ENCODE results near the gene G6PC1. TPM values are rescaled to one million over a fixed set of nuclear protein-coding genes. Genes with fewer than 3 reads are reported as not detected.
"Not testable (repeated sequence)": the region's sequence is repeated elsewhere in the genome, so short reads cannot be mapped to it uniquely, and the experiment has no call there.

Gene G6PC1
- total RNA-seq, 1 experiment from 2014 or later: not detected

DNA sequence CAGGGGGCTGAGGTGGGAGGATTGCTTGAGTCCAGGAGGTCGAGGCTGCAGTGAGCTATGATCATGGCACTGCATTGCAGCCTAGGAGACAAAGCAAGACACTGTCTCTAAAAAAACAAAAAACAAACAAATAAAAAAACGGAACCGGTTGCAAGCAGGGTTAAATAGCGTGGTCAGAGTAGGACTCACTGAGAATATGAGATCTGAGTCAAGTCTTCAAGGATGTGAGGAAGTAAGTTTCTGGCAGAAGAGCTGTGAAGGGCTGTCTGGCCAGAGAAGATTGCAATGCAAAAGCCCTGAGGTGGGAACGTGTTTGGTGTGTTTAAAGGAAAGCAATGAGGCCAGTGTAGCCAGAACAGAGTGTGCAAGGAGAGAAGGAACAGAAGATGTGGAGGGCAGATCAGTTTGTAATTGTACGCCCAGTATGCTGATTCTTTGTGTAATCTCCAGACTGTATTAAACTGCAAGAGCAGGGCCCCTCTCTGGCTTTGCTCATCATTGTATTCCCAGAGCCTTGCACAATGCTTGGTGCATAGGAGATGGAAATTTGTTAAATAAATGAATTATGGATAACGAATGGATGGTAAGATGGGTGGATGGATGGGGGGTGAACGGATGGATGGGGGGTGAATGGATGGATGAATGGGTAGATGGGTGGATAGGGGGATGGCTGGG, 6.3 kb downstream of the G6PC1 start:
- H3K9me3 ChIP-seq (ENCODE audit: low read length): no peaks in the 10 kb centered on the region
- no peaks in the 10 kb centered on the region for H3K27me3 ChIP-seq (ENCODE audit: low read length)
- H3K4me1 ChIP-seq (ENCODE audit: low read length): peaks cover 3% of the 10 kb centered on the region
- H3K27ac ChIP-seq (ENCODE audit: low read length): no peak overlapping the region
- no peak overlapping the region for H3K4me3 ChIP-seq (ENCODE audit: low read length)
- H3K79me2 ChIP-seq (ENCODE audit: low read length): no peaks in the 10 kb centered on the region
- no peak overlapping the region for H3K4me2 ChIP-seq (ENCODE audit: low read depth, low read length, poor library complexity, severe bottlenecking)
- no peak for DNase-seq
- no peaks in the 10 kb centered on the region for H3K36me3 ChIP-seq (ENCODE audit: insufficient read depth, low read length)
- no peaks in the 10 kb centered on the region for H3K9me2 ChIP-seq (replicated peaks; ENCODE audit: insufficient read depth, low read length)
- H4K20me1 ChIP-seq (ENCODE audit: insufficient read depth, low read depth, low read length): 0 out of 2 replicates have a peak, but pooled peaks cover 4% of the 10 kb centered on the region
- H2AFZ ChIP-seq (ENCODE audit: low read length): no peak overlapping the region
- H3K9ac ChIP-seq (ENCODE audit: low read length): no peak overlapping the region

DNA sequence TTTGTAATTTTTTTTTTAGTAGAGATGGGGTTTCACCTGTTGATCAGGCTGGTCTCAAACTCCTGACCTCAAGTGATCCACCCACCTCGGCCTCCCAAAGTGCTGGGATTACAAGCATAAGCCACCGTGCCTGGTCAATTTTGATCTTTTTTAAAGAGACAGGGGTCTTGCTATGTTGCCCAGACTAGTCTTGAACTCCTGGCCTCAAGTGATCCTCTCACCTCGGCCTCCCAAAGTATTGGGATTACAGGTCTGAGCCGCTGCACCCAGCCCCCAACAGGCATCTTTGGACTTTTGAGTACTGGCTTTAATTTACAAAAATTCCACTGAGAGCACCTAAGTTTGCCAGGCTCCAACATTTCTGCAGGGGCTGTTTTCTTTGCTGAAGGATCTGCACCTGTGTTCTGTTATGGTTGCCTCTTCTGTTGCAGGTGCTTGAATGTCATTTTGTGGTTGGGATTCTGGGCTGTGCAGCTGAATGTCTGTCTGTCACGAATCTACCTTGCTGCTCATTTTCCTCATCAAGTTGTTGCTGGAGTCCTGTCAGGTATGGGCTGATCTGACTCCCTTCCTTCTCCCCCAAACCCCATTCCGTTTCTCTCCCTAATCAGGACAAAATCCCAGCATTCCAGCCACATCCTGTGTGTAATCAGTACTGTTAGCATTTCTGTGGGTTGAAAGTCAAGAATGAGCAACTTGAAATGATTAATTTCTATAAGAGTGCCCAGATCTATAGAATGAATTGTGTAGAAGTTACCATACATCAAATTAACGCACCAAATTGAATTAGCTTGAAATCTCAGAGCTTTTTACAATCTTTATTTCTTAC, 8.5 kb downstream of the G6PC1 start:
- H3K27ac ChIP-seq (ENCODE audit: low read length): no peak overlapping the region
- no peak for DNase-seq

DNA sequence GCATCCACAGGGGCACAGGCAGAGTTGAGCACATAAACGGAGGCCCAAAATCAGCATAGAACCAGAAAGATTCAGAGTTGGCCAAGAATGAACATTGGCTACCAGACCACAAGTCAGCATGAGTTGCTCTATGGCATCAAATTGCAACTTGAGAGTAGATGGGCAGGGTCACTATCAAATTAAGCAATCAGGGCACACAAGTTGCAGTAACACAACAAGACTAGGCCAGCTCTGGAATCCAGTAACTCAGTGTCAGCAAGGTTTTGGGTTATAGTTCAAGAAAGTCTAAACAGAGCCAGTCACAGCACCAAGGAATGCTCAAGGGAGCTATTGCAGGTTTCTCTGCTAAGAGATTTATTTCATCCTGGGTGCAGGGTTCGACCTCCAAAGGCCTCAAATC, 12.9 kb downstream of the G6PC1 start:
- no peaks in the 10 kb centered on the region for H3K9me2 ChIP-seq (replicated peaks; ENCODE audit: insufficient read depth, low read length)
- no peak overlapping the region for H3K4me2 ChIP-seq (ENCODE audit: low read depth, low read length, poor library complexity, severe bottlenecking)
- no peak overlapping the region for H3K27ac ChIP-seq (ENCODE audit: low read length)
- H3K36me3 ChIP-seq (ENCODE audit: insufficient read depth, low read length): no peaks in the 10 kb centered on the region
- DNase-seq: no peak
- no peak overlapping the region for H3K9ac ChIP-seq (ENCODE audit: low read length)
- no peaks in the 10 kb centered on the region for H3K27me3 ChIP-seq (ENCODE audit: low read length)
- H3K4me3 ChIP-seq (ENCODE audit: low read length): no peak overlapping the region
- H3K4me1 ChIP-seq (ENCODE audit: low read length): no peaks in the 10 kb centered on the region
- H2AFZ ChIP-seq (ENCODE audit: low read length): no peak overlapping the region
- H3K79me2 ChIP-seq (ENCODE audit: low read length): no peaks in the 10 kb centered on the region
- H4K20me1 ChIP-seq (ENCODE audit: insufficient read depth, low read depth, low read length): no peaks in the 10 kb centered on the region
- H3K9me3 ChIP-seq (ENCODE audit: low read length): no peaks in the 10 kb centered on the region

More for the DNA sequence above, 8.5 kb downstream of the G6PC1 start:
- Histone ChIP-seq H4K20me1 (ENCODE audit: insufficient read depth, low read depth, low read length) (0 out of 2 replicates have a peak, but pooled peaks cover 4% of the 10 kb centered on the region), H3K79me2 (ENCODE audit: low read length) (no peaks in the 10 kb centered on the region), H3K9me3 (ENCODE audit: low read length) (no peaks in the 10 kb centered on the region), H3K9ac (ENCODE audit: low read length) (no peak overlapping the region), H3K36me3 (ENCODE audit: insufficient read depth, low read length) (no peaks in the 10 kb centered on the region), H3K4me2 (ENCODE audit: low read depth, low read length, poor library complexity, severe bottlenecking) (no peak overlapping the region), H3K4me1 (ENCODE audit: low read length) (peaks cover 3% of the 10 kb centered on the region), H3K27me3 (ENCODE audit: low read length) (no peaks in the 10 kb centered on the region), H2AFZ (ENCODE audit: low read length) (no peak overlapping the region), H3K4me3 (ENCODE audit: low read length) (no peak overlapping the region), H3K9me2 (replicated peaks; ENCODE audit: insufficient read depth, low read length) (no peaks in the 10 kb centered on the region)

DNA sequence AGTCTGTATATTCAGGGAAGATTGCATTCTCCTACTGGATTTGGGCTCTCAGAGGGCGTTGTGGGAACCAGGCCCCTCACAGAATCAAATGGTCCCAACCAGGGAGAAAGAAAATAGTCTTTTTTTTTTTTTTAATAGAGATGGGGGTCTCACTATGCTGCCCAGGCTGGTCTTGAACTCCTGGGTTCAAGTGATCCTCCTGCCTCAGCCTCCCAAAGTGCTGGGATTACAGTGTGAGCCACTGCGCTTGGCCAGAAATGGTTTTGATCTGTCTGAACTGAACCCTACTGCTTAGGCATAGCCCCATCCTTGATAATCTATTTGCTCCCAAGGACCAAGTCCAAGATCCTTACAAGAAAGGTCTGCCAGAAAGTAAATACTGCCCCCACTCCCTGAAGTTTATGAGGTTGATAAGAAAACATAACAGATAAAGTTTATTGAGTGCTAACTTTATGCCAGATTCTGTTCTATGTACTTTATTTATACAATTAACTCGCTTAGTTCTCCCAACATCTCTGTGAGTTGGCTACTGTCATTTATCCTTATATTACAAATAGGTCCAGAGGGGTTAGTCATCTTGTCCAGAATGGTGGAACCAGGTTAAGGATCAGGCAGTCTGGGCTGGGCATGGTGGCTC, 13.5 kb downstream of the G6PC1 start:
- no peaks in the 10 kb centered on the region for H3K9me2 ChIP-seq (replicated peaks; ENCODE audit: insufficient read depth, low read length)
- no peak overlapping the region for H3K9ac ChIP-seq (ENCODE audit: low read length)
- no peak for DNase-seq
- H3K9me3 ChIP-seq (ENCODE audit: low read length): no peaks in the 10 kb centered on the region
- no peak overlapping the region for H3K4me2 ChIP-seq (ENCODE audit: low read depth, low read length, poor library complexity, severe bottlenecking)
- no peaks in the 10 kb centered on the region for H3K27me3 ChIP-seq (ENCODE audit: low read length)
- H3K36me3 ChIP-seq (ENCODE audit: insufficient read depth, low read length): no peaks in the 10 kb centered on the region
- H3K4me1 ChIP-seq (ENCODE audit: low read length): no peaks in the 10 kb centered on the region
- H3K79me2 ChIP-seq (ENCODE audit: low read length): no peaks in the 10 kb centered on the region
- H2AFZ ChIP-seq (ENCODE audit: low read length): no peak overlapping the region
- H4K20me1 ChIP-seq (ENCODE audit: insufficient read depth, low read depth, low read length): no peaks in the 10 kb centered on the region
- no peak overlapping the region for H3K4me3 ChIP-seq (ENCODE audit: low read length)
- H3K27ac ChIP-seq (ENCODE audit: low read length): no peak overlapping the region

DNA sequence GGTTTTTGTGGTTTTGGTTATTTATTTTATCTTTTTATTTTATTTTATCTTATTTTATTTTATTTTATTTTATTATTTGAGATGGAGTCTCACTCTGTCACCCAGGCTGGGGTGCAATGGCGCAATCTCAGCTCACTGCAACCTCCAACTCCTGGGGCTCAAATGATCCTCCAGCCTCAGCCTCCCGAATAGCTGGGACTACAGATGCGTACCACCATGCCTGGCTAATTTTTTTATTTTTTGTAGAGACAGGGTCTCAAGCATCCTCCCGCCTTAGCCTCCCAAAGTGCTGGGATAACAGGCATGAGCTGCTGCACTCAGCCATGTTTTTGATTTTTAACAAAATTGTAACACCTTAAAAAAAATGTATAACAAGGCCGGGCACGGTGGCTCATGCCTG, 14.7 kb downstream of the G6PC1 start:
- H3K9me3 ChIP-seq (ENCODE audit: low read length); H3K9ac ChIP-seq (ENCODE audit: low read length); H3K4me2 ChIP-seq (ENCODE audit: low read depth, low read length, poor library complexity, severe bottlenecking); H3K36me3 ChIP-seq (ENCODE audit: insufficient read depth, low read length); H3K4me1 ChIP-seq (ENCODE audit: low read length); H3K4me3 ChIP-seq (ENCODE audit: low read length); H4K20me1 ChIP-seq (ENCODE audit: insufficient read depth, low read depth, low read length); H3K9me2 ChIP-seq (replicated peaks; ENCODE audit: insufficient read depth, low read length); H2AFZ ChIP-seq (ENCODE audit: low read length); H3K27me3 ChIP-seq (ENCODE audit: low read length); H3K27ac ChIP-seq (ENCODE audit: low read length); DNase-seq; H3K79me2 ChIP-seq (ENCODE audit: low read length): not testable (repeated sequence)

DNA sequence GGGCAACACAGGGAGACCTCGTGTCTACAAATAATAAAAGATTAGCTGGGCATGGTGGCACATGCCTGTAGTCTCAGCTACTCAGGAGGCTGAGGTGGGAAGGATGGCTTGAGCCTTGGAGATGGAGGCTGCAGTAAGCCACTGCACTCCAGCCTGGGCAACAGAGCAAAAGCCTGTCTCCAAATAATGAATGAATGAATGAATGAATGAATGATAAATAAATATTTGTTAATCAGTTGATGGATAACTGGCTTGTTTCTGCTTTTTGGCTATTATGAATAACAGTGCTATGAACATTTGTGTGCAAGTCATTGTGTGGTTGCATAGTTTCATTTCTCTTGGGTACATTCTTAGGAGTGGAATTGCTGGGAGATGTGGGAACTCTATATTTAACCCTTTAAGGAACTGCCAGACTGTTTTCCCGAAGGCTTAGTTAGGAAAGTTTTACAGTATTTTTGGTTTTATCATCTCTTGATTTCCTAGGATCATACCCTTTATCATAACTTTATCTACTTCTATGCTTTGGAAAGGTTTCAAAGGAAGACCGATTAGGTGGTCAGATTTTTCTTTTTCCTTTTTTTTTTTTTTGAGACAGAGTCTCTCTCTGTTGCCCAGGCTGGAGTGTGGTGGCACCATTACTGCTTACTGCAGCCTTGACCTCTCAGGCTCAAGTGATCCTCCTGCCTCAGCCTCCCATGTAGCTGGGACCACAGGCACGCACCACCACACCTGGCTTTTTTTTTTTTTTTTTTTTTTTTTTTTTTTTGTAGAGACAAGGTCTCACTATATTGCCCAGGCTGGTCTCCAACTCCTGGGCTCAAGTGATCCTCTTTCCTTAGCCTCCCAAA, 16.0 kb downstream of the G6PC1 start:
- H2AFZ ChIP-seq (ENCODE audit: low read length); H3K36me3 ChIP-seq (ENCODE audit: insufficient read depth, low read length); H3K27me3 ChIP-seq (ENCODE audit: low read length); H3K4me1 ChIP-seq (ENCODE audit: low read length); H3K9me3 ChIP-seq (ENCODE audit: low read length); H4K20me1 ChIP-seq (ENCODE audit: insufficient read depth, low read depth, low read length); H3K9ac ChIP-seq (ENCODE audit: low read length); DNase-seq; H3K79me2 ChIP-seq (ENCODE audit: low read length); H3K9me2 ChIP-seq (replicated peaks; ENCODE audit: insufficient read depth, low read length); H3K4me2 ChIP-seq (ENCODE audit: low read depth, low read length, poor library complexity, severe bottlenecking); H3K4me3 ChIP-seq (ENCODE audit: low read length); H3K27ac ChIP-seq (ENCODE audit: low read length): not testable (repeated sequence)

DNA sequence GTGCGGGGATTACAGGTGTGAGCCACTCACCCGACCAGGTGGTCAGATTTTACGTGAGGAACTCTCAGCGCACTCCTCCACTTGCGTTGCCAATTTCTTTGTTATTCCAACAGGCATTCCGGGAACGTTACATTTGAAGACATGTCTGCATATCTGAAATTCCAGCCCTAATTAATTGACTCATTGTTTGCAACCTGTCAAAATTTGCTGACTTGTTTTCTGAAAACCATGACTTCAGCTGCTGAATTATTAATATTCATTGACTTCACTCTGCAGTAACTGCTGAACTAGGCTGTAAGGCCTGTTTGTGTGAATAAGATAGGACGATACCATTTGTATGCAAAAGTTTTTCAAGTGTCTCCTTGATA, 16.6 kb downstream of the G6PC1 start:
- H4K20me1 ChIP-seq (ENCODE audit: insufficient read depth, low read depth, low read length): no peaks in the 10 kb centered on the region
- no peaks in the 10 kb centered on the region for H3K27me3 ChIP-seq (ENCODE audit: low read length)
- H3K79me2 ChIP-seq (ENCODE audit: low read length): no peaks in the 10 kb centered on the region
- H3K4me3 ChIP-seq (ENCODE audit: low read length): no peak overlapping the region
- no peaks in the 10 kb centered on the region for H3K36me3 ChIP-seq (ENCODE audit: insufficient read depth, low read length)
- DNase-seq: no peak
- no peak overlapping the region for H3K27ac ChIP-seq (ENCODE audit: low read length)
- H3K9ac ChIP-seq (ENCODE audit: low read length): no peak overlapping the region
- no peaks in the 10 kb centered on the region for H3K4me1 ChIP-seq (ENCODE audit: low read length)
- H2AFZ ChIP-seq (ENCODE audit: low read length): no peak overlapping the region
- no peak overlapping the region for H3K4me2 ChIP-seq (ENCODE audit: low read depth, low read length, poor library complexity, severe bottlenecking)
- no peaks in the 10 kb centered on the region for H3K9me3 ChIP-seq (ENCODE audit: low read length)
- H3K9me2 ChIP-seq (replicated peaks; ENCODE audit: insufficient read depth, low read length): no peaks in the 10 kb centered on the region

All from Karpas-422 (cell line).